Measurements from ENCODE around the gene SPATS2. TPM values are rescaled to one million over a fixed set of nuclear protein-coding genes. Genes with fewer than 3 reads are reported as not detected.

SPATS2 gene
- total RNA-seq, 4 donors from 2014 or later, result 8.6 to 17.8 (median 9.5) TPM

GRCh38 chr12:49550693-49551252, 183.5 kb downstream of the SPATS2 start:
- Histone ChIP-seq H3K4me3 (no peak overlapping the region), H3K27me3 (peaks cover 45% of the 10 kb centered on the region), H3K9me3 (no peaks in the 10 kb centered on the region), H3K36me3 (peaks cover 0 to 2% of the 10 kb centered on the region in 2 donors), H3K27ac (no peak overlapping the region), H3K4me1 (peaks cover 0 to 17% (median 10%) of the 10 kb centered on the region in 3 donors)
- ATAC-seq, result no peak
- no peak for TF ChIP-seq EP300 (IDR thresholded peaks at IDR 0.05)
- TF ChIP-seq CTCF (IDR thresholded peaks at IDR 0.05), result no peak
- TF ChIP-seq POLR2A (IDR thresholded peaks at IDR 0.05), result no peak
- TF ChIP-seq POLR2AphosphoS5 (IDR thresholded peaks at IDR 0.05), result no peak
- 79% methylated on average over 3 of the region's 6 CpGs; no CpG with 5 or more reads in 1 of the 2 donors for WGBS, 2 donors (ENCODE audit: low coverage in 1 of 2)

GRCh38 chr12:49552014-49552413, 184.8 kb downstream of the SPATS2 start:
- no peak overlapping the region for H3K27ac ChIP-seq
- H3K4me1 ChIP-seq, result peaks cover 0 to 17% (median 10%) of the 10 kb centered on the region in 3 donors
- no peak overlapping the region for H3K4me3 ChIP-seq
- TF ChIP-seq POLR2A (IDR thresholded peaks at IDR 0.05) (no peak), POLR2AphosphoS5 (IDR thresholded peaks at IDR 0.05) (no peak), EP300 (IDR thresholded peaks at IDR 0.05) (no peak), CTCF (IDR thresholded peaks at IDR 0.05) (no peak)
- ATAC-seq, result no peak
- H3K27me3 ChIP-seq, result peaks cover 32% of the 10 kb centered on the region
- no peaks in the 10 kb centered on the region for H3K9me3 ChIP-seq
- 45 to 62% methylated on average over 2 to 5 of the region's 7 CpGs for WGBS, 2 donors (ENCODE audit: low coverage in 1 of 2)
- H3K36me3 ChIP-seq, result peaks cover 0 to 14% of the 10 kb centered on the region in 2 donors

GRCh38 chr12:49552425-49552824, 185.2 kb downstream of the SPATS2 start:
- no peaks in the 10 kb centered on the region for H3K9me3 ChIP-seq
- H3K4me3 ChIP-seq, result no peak overlapping the region

GRCh38 chr12:49552899-49553298, 185.6 kb downstream of the SPATS2 start:
- Histone ChIP-seq H3K27me3 (peaks cover 24% of the 10 kb centered on the region), H3K27ac (no peak overlapping the region), H3K4me3 (no peak overlapping the region), H3K4me1 (peaks cover 0 to 17% (median 10%) of the 10 kb centered on the region in 3 donors), H3K9me3 (no peaks in the 10 kb centered on the region), H3K36me3 (peaks cover 0 to 23% of the 10 kb centered on the region in 2 donors)
- TF ChIP-seq POLR2A (IDR thresholded peaks at IDR 0.05) (no peak), POLR2AphosphoS5 (IDR thresholded peaks at IDR 0.05) (no peak), CTCF (IDR thresholded peaks at IDR 0.05) (no peak), EP300 (IDR thresholded peaks at IDR 0.05) (no peak)
- 67 to 78% methylated on average over 4 to 7 of the region's 8 CpGs for WGBS, 2 donors (ENCODE audit: low coverage in 1 of 2)
- ATAC-seq, result no peak

More at GRCh38 chr12:49552425-49552824, 185.2 kb downstream of the SPATS2 start:
- no peak for TF ChIP-seq EP300 (IDR thresholded peaks at IDR 0.05)
- TF ChIP-seq POLR2A (IDR thresholded peaks at IDR 0.05), result no peak
- Histone ChIP-seq H3K36me3 (peaks cover 0 to 19% of the 10 kb centered on the region in 2 donors), H3K4me1 (peaks cover 0 to 17% (median 10%) of the 10 kb centered on the region in 3 donors), H3K27me3 (peaks cover 28% of the 10 kb centered on the region), H3K27ac (no peak overlapping the region)
- 36 to 40% methylated on average over 2 to 7 of the region's 9 CpGs for WGBS, 2 donors (ENCODE audit: low coverage in 1 of 2)
- ATAC-seq, result no peak

- 63 to 73% methylated on average over 1 to 2 of the region's 2 CpGs for WGBS, 2 donors (ENCODE audit: low coverage in 1 of 2)
- no peaks in the 10 kb centered on the region for H3K9me3 ChIP-seq
- H3K36me3 ChIP-seq, result peaks cover 0 to 30% of the 10 kb centered on the region in 2 donors
- TF ChIP-seq CTCF (IDR thresholded peaks at IDR 0.05), result peak in 1 of 4 experiments; percentile 11
- no peak for TF ChIP-seq POLR2AphosphoS5 (IDR thresholded peaks at IDR 0.05)
- peaks cover 17% of the 10 kb centered on the region for H3K27me3 ChIP-seq
- no peak overlapping the region for H3K27ac ChIP-seq
- H3K4me1 ChIP-seq, result peaks cover 0 to 12% (median 8%) of the 10 kb centered on the region in 3 donors
- no peak overlapping the region for H3K4me3 ChIP-seq
- no peak for ATAC-seq
These were observed 186.3 kb downstream of the SPATS2 start for GRCh38 chr12:49553512-49554088.

Data from gastroesophageal sphincter (tissue), 4 donors.